ENCODE results near the gene ALOX5AP.

DNA sequence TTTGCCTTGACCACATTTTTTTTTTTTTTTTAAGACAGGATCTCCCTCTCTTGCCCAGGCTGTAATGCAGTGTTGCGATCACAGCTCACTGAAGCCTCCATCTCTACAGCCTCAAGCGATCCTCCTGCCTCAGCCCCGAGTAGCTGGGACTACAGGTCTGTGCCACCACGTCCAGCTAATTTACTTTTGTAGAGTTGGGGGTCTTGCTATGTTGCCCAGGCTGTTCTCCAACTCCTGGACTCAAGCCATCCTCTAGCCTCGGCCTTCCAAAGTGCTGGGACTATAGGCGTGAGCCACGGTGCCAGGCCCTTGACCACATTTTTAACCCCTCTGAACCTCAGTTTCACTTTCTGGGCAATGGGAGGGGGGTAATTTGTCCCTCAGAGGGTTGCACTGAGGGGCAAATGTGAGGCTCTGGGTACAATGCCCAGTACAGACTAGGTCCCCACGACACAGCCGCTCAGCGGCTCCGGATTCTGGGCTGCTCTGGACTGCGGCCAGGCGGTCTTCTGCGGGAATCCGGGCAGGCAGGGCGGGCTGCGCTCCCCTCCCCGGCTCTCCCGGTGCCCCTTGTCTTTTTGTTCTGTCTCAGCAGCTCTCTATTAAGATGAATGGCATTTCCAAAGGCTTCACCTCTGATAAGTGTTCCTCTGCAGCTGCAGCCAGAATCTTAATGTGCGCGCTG, 3.8 kb upstream of the ALOX5AP start:
- no peak for TF ChIP-seq CTCF (IDR thresholded peaks at IDR 0.05)
- no peak for TF ChIP-seq POLR2A (IDR thresholded peaks at IDR 0.05)
